Body of pancreas (tissue), 4 donors: ENCODE measurements around the gene TM2D3.

ENCODE experiments used
- POLR2A ChIP-seq, 3 donors: fragments of 450-650 bp; IDR thresholded peaks; one replicate each; pipeline ENCODE4 v1.6.1; 2016; ENCODE audit warnings: antibody characterized with exemption in 3 of 3, mild to moderate bottlenecking in 2 of 3
- TF ChIP-seq, protein P1 (sequence below), 7 experiments: fragments of 450-650 bp in 4 of 7; fragments of 200-600 bp in 3 of 7; sonication (generic) in 3 of 7; IDR thresholded peaks; one replicate each; pipeline ENCODE4 v1.5.1; 2016 to 2019; ENCODE audit warnings: antibody characterized with exemption in 7 of 7

- TF ChIP-seq, protein P1, sequence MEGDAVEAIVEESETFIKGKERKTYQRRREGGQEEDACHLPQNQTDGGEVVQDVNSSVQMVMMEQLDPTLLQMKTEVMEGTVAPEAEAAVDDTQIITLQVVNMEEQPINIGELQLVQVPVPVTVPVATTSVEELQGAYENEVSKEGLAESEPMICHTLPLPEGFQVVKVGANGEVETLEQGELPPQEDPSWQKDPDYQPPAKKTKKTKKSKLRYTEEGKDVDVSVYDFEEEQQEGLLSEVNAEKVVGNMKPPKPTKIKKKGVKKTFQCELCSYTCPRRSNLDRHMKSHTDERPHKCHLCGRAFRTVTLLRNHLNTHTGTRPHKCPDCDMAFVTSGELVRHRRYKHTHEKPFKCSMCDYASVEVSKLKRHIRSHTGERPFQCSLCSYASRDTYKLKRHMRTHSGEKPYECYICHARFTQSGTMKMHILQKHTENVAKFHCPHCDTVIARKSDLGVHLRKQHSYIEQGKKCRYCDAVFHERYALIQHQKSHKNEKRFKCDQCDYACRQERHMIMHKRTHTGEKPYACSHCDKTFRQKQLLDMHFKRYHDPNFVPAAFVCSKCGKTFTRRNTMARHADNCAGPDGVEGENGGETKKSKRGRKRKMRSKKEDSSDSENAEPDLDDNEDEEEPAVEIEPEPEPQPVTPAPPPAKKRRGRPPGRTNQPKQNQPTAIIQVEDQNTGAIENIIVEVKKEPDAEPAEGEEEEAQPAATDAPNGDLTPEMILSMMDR (IDR thresholded peaks at IDR 0.05), result no peak
- no peak for TF ChIP-seq POLR2A (IDR thresholded peaks at IDR 0.05)
Measured at GRCh38 chr15:101625184-101625583, 27.0 kb downstream of the TM2D3 start.
